HG03095 (cell line): Measurements from ENCODE around the gene C10orf143.

ENCODE experiments used
- ATAC-seq: cut with Tn5 transposase; IDR thresholded peaks from one replicate; pipeline ENCODE4 v1.9.1; 2021; ENCODE audit warnings: moderate library complexity; ENCODE audit not compliant: unreplicated experiment

The C10orf143 gene

DNA sequence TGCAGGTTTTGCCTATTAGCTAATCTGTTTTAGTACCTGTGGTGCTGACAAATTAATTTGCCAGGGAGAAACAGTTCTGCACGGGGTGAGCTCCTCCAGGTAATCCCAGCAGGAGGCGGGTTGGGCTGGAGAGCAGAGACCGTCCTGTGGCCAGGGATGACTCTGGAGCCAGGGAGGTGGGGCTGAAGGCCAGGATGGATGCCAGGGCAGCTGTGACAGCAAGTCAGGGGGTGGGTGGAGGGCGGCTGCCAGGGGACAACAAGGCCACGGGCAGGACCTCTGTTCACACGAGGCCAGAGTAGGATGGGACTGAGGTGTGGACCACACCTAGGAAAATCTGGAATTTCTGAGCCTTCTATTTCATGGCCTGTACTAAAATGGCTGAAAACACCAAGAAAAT, 48.9 kb downstream of the C10orf143 start:
- ATAC-seq = no peak

DNA sequence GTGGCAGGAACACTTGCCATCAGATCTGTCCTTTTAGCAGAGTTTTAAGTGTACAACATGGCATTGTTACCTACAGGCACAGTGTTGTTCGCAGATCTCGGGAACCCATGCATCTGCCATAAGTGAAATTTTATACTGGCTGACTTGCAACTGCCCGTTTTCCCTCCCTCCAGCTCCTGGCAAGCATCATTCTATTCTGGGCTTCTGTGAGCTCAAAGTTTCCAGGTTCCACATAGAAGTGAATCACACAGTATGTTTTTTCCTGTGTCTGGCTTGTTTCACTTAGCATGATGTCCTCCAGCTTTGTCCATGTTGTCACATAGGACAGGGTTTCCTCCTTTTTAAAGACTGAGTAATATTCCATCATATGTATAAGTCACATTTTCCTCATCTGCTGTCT, 56.6 kb downstream of the C10orf143 start:
- no peak for ATAC-seq

DNA sequence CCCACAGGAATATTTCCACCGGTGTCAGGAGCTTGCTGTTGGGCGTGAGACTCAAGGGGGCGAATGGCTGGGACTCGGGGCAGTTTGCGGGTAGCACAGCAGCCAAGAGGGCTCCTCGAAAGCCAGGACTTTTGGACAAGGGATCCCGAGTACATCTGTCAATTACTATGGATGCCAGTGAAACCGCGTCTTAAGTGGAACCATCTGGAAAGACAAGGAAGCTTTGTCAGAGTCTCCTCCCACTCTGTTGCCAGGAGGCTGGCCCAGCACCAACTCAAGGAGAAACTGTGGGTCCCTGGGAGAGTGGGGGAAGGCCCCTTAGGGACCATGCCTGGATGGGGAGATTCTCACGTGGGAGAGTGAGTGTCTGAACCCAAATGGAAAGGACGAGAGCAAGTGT, 57.1 kb downstream of the C10orf143 start:
- ATAC-seq = no peak

DNA sequence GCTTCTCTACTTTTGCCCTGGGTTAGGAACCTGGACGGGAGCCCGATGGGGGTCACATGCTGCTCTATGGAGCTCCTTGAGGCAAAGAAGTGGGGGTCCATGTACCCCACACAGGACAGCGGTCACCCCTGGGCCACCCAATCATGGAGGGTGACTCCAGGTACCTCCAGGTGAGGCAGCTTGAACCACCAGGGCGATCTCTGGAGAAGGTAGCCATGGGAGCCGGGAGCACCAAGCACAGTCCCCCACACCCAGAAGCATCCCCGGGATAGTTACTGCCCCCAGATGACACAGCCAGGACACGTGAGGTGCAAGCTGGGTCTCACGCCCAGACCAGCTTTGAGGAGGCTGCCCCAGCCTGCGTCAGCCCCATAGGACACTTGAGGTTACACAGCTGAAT, 58.4 kb downstream of the C10orf143 start:
- ATAC-seq = no peak

DNA sequence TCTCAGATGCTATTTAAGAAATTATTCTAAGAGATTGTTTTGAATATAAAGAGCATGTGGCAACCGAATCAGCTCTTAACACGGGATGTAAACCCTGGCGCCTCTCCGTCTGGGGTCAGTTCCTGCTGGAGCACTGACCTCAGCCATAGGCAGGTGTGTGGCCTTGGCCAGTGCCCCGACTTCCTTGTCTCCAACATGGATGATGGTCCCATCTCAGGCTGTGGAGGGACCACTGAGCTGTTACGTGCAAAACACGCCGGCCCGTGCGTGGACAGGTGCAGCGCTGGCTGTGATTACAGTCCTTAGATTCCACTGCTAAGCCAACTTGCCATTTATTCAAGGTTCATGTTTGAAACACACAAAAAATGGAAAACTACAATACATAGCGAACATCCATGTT, 59.9 kb downstream of the C10orf143 start:
- no peak for ATAC-seq

DNA sequence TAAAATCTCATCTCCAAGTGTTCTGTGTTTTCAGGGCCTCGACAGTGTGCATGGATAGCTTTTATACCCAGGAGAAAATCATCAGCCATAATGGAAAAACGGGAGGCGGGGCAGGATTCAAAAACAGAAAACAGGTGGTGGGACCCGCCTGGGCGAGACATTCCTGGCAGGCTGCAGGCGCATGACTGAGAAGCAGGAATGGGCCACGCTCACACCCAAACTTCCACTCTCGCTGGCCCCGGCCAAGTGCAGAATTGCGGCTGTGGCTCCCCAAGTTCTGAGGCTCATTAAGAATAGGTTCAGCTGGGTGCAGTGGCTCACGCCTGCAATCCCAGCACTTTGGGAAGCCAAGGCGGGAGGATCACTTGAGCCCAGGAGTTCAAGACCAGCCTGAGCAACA, 60.6 kb downstream of the C10orf143 start:
- ATAC-seq = no peak

DNA sequence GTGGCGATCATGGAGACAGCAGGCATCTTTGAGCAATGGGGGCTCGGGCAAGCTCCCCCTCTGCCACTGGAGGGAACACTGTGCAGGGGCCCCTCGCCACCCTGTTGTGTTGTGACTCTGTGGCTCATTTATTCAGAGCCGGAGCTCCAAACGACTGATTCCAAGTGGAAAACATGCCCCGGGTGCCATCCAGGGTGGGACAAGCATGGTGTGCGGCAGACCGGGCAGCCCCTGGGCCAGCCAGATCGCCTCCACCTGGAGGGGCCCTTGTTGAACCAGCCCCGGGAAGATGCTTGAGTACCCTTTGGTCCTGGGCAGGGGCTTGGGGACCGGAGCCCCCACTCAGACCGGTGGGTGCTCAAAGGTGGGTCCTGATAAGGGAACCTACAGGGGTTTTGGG, 61.4 kb downstream of the C10orf143 start:
- ATAC-seq = no peak

DNA sequence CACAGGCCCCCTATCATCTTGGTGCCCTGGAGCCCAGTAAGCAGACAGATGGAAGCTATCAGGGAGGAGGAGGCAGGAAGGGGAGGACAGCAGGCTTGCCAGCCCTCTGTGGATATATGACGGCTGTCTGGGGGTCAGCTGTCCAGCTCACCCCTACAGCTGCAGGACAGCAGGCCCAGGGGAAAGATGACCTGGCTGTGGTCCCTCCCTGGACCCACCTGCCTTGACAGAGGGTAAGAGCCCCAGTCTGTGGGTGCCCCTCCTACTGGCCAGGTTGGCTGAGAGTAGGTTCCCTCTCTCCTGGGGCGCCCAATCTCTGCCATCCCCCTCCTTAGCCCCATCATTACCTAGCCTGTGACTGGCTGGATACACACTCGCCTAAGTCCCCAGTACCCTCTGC, 62.5 kb downstream of the C10orf143 start:
- no peak for ATAC-seq

DNA sequence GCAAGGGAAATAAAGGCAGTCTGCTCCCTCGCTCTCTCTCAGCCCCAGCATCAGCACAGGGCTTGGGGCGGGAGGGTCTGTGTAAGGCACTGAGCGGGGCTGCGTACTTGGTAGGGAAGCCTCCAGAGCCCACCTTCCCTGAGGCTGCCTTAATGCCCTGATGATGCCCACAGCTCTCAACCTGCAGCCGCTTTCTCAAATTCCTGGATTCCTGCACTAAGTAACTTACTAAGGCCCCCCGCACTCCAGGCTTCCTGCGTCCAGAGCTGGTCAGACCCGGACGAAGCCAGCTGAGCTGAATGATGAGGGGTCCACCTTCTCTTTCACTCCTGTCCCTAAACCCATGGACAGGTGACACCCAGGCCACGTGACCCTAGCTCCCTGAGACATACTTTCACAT, 63.3 kb downstream of the C10orf143 start:
- no peak for ATAC-seq

DNA sequence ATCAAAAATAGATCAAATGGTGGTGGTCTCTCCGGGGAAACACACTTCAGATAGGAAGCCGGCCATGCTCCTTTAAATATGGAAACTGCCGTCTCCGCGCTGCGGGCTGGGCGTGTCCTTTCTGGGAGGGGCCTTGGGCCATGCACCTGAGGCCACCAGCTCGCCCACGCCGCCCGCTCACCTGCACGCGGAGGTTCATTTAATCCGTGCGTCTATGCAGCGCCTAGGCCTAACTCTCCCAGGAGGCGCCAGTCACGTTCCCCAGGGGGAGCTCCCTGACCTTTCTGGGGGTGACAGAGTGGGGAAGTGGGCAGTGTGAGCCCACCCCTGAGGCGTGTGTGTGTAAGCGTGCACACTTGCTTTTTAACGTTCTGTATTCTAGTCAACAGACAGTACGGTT, 64.0 kb downstream of the C10orf143 start:
- no peak for ATAC-seq

DNA sequence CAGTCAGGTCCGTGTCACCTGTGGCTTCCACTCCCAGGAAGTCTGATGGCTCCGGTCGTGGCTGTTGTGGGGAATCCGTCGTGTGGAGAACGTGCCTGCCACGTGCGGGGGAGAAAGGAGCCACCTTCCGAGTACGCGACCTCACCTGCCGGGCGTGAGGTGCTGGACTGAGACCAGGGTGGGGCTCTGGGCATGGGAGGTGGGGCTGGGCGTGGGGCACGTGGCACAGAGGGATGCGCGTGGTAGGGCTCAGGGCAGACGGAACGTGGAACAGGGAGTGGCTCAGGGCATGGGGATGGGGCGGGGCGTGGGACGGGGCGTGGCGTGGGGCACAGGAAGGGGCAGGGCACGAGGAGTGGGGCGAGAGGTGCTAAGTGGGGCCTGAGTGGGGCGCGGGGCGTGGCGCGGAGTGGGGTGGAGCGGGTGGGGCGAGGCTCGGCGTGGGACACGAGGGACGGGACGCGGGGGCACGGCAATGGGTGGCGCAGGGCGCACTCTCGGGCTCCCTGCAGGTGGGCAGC, 64.8 kb downstream of the C10orf143 start:
- no peak for ATAC-seq

DNA sequence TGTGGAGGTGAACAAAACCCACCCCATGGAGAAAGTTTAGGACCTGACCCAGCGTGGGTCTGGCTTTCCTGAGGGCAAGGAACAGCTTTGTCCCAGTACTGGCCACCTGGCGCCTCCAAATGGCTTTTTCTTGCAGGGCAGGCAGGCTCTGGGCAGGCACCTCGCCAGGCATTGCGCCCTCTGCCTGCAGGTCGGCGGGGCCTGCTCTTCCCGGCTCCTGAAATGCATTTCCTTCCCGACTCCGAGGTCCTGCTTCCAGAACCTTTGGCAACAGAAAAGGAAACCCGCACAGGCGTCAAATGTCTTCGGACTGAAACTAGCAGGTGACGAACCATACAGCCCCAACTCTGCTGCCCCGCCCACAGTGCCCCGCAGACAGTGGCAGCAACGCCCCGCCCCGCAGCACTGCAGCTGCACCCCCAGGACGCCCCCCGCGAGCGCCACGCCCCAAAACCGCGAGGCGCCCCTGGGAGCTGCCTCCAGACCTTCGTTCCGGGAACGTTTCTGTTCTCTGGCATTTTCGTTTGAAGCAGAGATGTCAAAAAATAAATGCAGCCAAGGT, 65.5 kb downstream of the C10orf143 start:
- no peak for ATAC-seq

DNA sequence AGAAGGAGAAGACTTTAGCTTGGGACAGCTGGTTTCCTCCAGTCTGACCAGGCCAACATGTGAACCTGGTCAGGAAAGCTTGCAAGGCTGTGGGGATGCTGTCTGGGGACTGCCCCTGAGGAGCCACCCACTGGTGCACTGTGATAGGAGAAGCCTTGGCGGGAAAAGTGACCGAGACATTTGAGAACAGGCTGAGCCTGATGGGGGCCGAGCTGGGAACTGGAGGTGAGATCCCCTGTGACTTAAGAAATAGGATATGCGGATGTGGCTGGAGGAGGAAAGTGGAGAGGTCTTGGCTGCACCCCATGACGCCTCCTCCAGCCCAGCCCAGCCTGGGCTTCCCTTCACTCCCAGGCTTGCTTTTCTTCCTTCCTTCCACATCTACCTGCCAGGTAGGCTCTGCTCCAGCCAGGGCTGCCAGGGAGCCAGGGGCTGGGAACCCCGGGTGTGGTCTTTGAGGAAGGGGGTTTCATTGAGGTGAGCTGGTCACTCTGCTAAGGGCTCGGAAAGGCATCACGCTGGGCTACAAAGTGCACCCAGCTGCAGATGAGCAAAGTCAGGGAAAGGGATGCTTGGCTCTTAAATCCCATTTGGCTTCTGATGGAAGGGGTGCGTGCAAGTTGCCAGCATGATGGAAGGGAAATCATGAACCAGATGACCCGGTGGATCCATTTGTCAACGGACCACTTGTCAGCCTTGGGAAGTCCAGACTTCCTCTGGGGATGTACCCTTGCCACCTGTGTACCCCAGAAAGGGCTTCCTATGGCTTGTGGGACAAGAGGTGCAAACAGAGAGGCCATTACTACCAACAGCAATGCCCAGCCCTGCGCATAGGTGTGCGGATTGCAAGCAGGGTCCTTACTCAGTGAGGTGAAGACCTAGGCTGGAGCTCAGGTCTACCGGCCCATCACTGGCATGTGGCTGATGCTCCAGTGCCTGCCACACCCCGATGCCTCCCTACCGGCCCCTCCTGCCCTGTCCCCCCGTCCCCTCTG, 66.3 kb downstream of the C10orf143 start:
- ATAC-seq = no peak

DNA sequence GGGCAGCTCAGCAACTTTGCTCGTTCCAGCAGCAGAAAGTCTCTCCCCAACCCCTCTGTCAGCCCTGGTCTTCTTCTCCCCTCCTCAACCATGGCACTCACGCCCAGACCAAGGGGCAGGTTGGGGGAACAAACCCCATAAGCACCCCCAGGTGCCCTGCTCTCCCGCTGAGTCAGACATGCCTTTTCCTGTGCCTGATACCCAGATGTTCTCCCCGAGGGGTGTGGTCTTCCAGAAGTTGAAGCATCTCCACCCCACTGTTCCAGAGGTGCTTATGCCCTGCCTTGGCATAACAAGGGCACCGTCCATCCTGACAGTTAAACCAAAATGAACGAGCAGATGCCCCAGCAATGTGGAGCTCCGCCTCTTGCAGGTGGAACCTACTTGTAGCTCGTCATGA, 67.1 kb downstream of the C10orf143 start:
- ATAC-seq = no peak

DNA sequence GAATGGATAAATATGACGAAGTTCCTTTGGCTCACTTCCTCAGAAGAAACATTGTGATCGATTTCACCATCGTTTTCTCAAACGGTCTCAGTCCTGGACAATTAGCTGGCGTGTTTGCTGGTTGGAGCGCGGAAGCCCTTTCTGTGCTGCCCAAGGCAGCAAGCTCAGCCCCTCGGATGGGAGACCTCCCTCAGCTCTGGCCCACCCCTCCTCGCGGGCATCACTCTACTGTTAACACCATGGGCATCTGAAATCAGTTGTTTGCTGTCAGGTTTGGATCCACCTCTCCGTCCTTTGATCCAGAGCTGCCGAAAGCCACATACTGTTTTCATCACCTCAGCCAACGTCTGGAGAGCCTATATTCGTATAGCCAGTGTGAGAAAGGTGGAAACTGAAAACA, 68.2 kb downstream of the C10orf143 start:
- ATAC-seq = no peak

DNA sequence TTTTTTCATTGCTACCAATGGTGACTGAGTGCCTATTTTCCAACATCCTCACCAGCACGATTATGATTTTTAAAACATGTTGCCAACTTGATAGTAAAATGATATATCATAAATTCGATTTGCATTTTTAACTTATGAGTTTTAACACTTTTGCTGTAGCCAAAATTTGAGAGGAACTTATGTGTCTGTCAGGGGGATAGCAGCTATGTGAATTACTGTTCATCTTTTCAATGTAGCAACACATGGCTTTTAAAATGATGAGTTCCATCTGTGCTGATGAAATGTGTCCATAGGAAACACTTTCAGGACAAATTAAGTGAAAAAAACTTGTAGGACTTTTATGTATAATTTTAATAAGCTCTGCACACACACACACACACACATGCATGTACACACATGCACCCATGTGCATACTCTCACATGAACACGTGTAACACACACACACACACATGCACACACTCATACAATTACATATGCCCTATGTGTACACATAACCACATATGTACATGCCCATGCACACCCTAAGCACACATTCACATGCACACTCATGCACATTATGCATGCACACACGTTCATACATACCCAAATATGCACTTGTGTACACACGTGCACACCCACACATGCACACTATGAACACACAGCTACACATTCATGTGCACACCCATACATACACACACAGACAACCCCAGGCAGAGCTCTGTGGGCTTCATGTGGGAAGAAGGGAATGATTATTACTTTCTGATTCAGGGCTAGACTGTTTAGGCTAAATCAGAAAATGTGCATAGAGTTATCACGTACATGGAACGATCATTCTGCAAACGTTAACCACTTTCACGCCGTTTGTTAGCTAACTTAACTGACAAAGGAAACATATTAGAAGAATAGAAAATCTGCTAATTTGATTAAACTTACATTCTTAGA, 68.9 kb downstream of the C10orf143 start:
- ATAC-seq = no peak

DNA sequence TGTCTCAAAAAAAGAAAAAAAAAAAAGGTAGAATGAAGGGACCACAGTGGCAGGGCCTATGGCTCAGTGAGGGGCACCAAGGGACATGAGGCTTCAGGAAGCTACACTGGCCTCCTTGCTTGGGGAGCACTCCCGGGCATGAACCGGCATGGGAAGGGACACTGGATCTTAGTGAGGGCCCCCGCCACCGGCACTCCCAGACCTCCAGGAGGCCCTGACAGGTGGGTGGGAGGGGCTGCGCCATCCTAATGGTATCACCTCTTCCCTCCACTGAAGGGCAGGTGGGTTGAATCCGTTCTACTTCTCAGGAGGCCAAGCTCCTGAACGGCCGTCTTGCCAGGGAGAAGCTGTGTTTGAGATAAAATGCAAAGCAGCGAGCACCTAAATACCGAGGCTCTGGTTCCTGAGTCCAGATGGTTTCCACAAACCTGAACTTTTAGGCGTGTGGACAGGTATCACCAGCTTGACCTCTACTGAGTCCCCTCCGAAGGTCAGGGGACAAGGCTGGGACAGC, 69.8 kb downstream of the C10orf143 start:
- no peak for ATAC-seq

DNA sequence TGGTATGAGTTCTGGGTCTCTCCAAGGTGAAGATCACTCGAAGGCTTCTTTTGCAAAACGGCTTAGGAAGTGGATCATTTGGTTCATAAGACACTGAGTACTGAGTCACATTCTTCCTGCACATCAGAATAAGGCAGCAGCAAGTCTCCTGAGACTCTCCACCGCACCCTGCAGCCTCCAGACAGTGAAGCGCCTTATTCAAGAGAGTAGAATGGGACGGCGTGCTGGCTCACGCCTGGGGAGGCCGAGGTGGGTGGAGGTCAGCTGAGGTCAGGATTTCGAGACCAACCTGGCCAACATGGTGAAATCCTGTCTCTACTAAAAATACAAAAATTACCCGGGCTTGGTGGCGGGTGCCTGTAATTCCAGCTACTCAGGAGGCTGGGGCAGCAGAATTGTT, 70.3 kb downstream of the C10orf143 start:
- ATAC-seq = no peak

DNA sequence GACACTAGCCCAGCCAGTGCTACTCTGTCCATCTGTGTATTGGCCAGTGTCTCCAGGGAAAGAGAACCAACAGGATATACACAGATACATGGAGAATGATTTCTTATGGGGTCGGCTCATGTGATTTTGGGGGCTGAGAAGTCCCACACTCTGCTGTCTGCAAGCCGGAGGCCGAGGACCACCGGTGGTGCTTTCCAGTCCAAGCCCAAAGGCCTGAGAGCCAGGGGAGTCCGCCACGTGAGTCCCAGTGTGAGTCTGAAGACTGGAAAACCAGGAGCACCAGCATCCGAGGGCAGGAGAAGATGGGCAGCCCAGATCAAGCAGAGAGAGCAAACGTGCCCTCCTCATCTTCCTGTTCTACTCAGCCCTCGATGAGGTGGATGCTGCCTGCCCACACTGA, 71.5 kb downstream of the C10orf143 start:
- no peak for ATAC-seq

DNA sequence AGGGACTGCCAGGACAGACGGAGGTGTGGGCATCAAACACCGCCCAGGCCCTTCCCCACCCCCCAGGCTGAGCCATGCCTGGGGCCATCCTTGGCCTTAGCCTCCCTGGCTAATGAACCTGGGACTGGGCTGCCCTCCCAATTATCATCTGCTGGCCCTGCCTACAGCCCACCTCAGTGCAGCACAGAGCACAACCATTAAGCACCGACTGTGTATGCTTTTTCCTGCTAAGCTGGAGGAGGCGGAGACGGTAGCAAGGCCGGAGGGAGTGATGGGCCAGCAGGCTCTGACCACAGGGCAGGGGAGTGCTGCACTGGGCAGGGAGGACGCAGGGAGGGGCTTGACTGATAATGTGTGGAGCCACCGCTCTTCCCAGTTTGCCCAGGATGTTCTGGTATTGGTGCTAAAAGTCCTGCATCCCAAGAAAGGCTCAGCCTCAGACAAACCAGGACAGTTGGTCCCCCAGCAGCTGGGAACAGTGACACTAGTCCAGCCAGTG, 72.0 kb downstream of the C10orf143 start:
- ATAC-seq = no peak

DNA sequence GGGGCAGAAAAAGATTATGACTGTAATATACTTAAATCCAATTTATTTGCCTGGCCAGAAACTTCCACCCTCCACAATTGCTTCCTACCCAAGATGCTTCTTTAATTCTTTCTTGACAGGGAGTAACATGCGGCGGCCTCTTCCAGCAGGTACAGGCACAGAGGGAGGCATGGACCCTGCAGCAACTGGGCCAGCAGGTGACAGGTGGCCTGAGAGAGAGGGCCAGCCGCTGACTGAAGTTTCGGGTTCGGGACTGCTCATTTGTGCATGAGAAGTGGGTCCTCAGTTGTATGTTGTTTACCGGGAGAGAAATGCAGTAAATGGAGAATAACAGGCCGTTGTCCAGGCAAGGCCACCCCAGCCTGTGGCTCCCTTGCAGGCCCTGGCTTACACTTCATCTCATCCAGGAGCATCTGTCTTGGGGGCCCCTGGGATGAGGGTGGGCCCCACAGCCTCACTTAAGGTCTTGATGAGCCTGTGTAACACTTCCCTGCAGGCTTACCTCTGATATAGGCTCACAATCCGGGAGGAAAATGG, 72.5 kb downstream of the C10orf143 start:
- ATAC-seq = no peak
